Measurements from ENCODE around the gene MAP7D1.

GRCh38 chr1:36161641-36162531, 5.9 kb downstream of the MAP7D1 start:
- TF ChIP-seq, protein P1, sequence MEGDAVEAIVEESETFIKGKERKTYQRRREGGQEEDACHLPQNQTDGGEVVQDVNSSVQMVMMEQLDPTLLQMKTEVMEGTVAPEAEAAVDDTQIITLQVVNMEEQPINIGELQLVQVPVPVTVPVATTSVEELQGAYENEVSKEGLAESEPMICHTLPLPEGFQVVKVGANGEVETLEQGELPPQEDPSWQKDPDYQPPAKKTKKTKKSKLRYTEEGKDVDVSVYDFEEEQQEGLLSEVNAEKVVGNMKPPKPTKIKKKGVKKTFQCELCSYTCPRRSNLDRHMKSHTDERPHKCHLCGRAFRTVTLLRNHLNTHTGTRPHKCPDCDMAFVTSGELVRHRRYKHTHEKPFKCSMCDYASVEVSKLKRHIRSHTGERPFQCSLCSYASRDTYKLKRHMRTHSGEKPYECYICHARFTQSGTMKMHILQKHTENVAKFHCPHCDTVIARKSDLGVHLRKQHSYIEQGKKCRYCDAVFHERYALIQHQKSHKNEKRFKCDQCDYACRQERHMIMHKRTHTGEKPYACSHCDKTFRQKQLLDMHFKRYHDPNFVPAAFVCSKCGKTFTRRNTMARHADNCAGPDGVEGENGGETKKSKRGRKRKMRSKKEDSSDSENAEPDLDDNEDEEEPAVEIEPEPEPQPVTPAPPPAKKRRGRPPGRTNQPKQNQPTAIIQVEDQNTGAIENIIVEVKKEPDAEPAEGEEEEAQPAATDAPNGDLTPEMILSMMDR (IDR thresholded peaks at IDR 0.05), result no peak
- no peak for TF ChIP-seq ZFX (IDR thresholded peaks at IDR 0.05; ENCODE audit: borderline replicate concordance)
